HCT116 (cell line): ENCODE measurements around the gene UBALD2. TPM values are rescaled to one million over a fixed set of nuclear protein-coding genes. Genes with fewer than 3 reads are reported as not detected.

Source experiments
- ATAC-seq: fragments of 200-7000 bp; cut with Tn5 transposase; 2 replicates; pipeline ENCODE4 v1.9.1; 2020; ENCODE audit warnings: mild to moderate bottlenecking, moderate library complexity
- BruUV-seq: library from RNA; stranded (reverse); fragments of 400-500 nt; replicated peaks from 2 replicates; lab custom pipeline; 2021; lab: Mats Ljungman, UMichigan
- CTCF ChIA-PET: fragments of 300-600 bp; sonication (Branson Sonifier 250); formaldehyde crosslinking; loops from one replicate; lab custom pipeline; 2021; ENCODE audit warnings: antibody characterized with exemption; lab: Charles Lee
- POLR2A ChIA-PET: fragments of 300-600, 350-600 bp; sonication (Branson Sonifier 250); formaldehyde crosslinking; loops from one replicate; lab custom pipeline; 2021; ENCODE audit warnings: antibody characterized with exemption; lab: Charles Lee
- RAD21 ChIA-PET, 2 experiments: fragments of 300-600 bp; sonication (Branson Sonifier 250); formaldehyde crosslinking; loops; one replicate each; lab custom pipeline; 2023; ENCODE audit warnings: low total read pairs in 2 of 2; ENCODE audit not compliant: uncharacterized antibody in 2 of 2, unreplicated experiment in 2 of 2, low non-redundant PET in 1 of 2; lab: Charles Lee
- DNase-seq: peaks from one replicate; pipeline ENCODE4 v3.0.0-alpha.2; 2010; ENCODE audit warnings: low read depth, low spot score
- H2AFZ ChIP-seq: fragments of 200-600 bp; shearing (Covaris generic), sonication (generic); 2 replicates; pipeline ENCODE4 v1.6.1; 2017; ENCODE audit warnings: low read depth, mixed run types, mixed read lengths, antibody characterized with exemption, low read length; ENCODE audit not compliant: poor library complexity, severe bottlenecking
- H3K27ac ChIP-seq: 2 replicates; pipeline ENCODE4 v1.5.1; 2012; ENCODE audit warnings: low read depth, low read length
- H3K27me3 ChIP-seq: fragments of 200-600 bp; sonication (generic); 2 replicates; pipeline ENCODE4 v1.6.1; 2016; ENCODE audit warnings: mixed run types, low read length, mixed read lengths; ENCODE audit not compliant: insufficient read depth
- H3K36me3 ChIP-seq, 2 experiments: fragments of 200-500 bp in 1 of 2; fragments of 200-600 bp in 1 of 2; sonication (Bioruptor generic) in 1 of 2; sonication (generic) in 1 of 2; 2 replicates each; pipeline versions ENCODE4 v1.5.1 to v1.6.1; 2014 to 2016; ENCODE audit warnings: low read length in 2 of 2, inconsistent platforms in 1 of 2, mixed read lengths in 1 of 2, mixed run types in 1 of 2; ENCODE audit not compliant: insufficient read depth in 2 of 2, control insufficient read depth in 1 of 2
- H3K4me1 ChIP-seq, 2 experiments: fragments of 200-600 bp in 1 of 2; sonication (generic) in 1 of 2; 2 replicates each; pipeline versions ENCODE4 v1.5.1 to v1.6.1; 2012 to 2017; ENCODE audit warnings: low read length in 2 of 2, inconsistent platforms in 1 of 2, mild to moderate bottlenecking in 1 of 2, mixed read lengths in 1 of 2, mixed run types in 1 of 2, moderate library complexity in 1 of 2; ENCODE audit not compliant: insufficient read depth in 2 of 2, control insufficient read depth in 1 of 2
- H3K4me2 ChIP-seq: fragments of 200-600 bp; sonication (generic); 2 replicates; pipeline ENCODE4 v1.6.1; 2017; ENCODE audit warnings: mixed run types, low read length, mixed read lengths
- H3K4me3 ChIP-seq, 2 experiments: fragments of 200-600 bp in 1 of 2; sonication (generic) in 1 of 2; replicated peaks in 1 of 2; 2 replicates each; pipeline ENCODE4 v1.5.1; 2011 to 2016; ENCODE audit warnings: low read length in 2 of 2, control low read depth in 1 of 2, low read depth in 1 of 2, mild to moderate bottlenecking in 1 of 2, mixed read lengths in 1 of 2, mixed run types in 1 of 2
- H3K79me2 ChIP-seq: fragments of 200-600 bp; sonication (generic); 2 replicates; pipeline ENCODE4 v1.6.1; 2017; ENCODE audit warnings: mild to moderate bottlenecking, mixed run types, low read length, moderate library complexity, mixed read lengths; ENCODE audit not compliant: insufficient read depth
- H3K9ac ChIP-seq: fragments of 200-600 bp; sonication (generic); 2 replicates; pipeline ENCODE4 v1.6.1; 2016; ENCODE audit warnings: low read length, mixed read lengths
- H3K9me2 ChIP-seq: fragments of 200-600 bp; sonication (generic), shearing (Covaris generic); 2 replicates; pipeline ENCODE4 v1.6.1; 2017; ENCODE audit warnings: mixed run types, mild to moderate bottlenecking, moderate library complexity; ENCODE audit not compliant: insufficient read depth
- H3K9me3 ChIP-seq, 2 experiments: fragments of 200-500 bp in 1 of 2; fragments of 200-600 bp in 1 of 2; sonication (Bioruptor generic) in 1 of 2; sonication (generic) in 1 of 2; 2 replicates each; pipeline ENCODE4 v1.6.1; 2014 to 2017; ENCODE audit warnings: low read length in 2 of 2, mixed read lengths in 2 of 2, inconsistent platforms in 1 of 2, low read depth in 1 of 2, mild to moderate bottlenecking in 1 of 2, mixed run types in 1 of 2, moderate library complexity in 1 of 2; ENCODE audit not compliant: control insufficient read depth in 1 of 2, insufficient read depth in 1 of 2
- H4K20me1 ChIP-seq: fragments of 200-600 bp; sonication (generic), shearing (Covaris generic); 2 replicates; pipeline ENCODE4 v1.6.1; 2017; ENCODE audit warnings: mixed run types, mild to moderate bottlenecking, moderate library complexity; ENCODE audit not compliant: insufficient read depth
- EGR1 ChIP-seq: IDR thresholded peaks from 2 replicates; pipeline ENCODE4 v1.6.1; 2012; ENCODE audit warnings: low read depth
- RAD21 ChIP-seq: IDR thresholded peaks from 2 replicates; pipeline ENCODE4 v1.6.1; 2012; ENCODE audit warnings: low read depth, mild to moderate bottlenecking
- SRF ChIP-seq: IDR thresholded peaks from 2 replicates; pipeline ENCODE4 v1.6.1; 2012; ENCODE audit warnings: low read depth
- YY1 ChIP-seq: IDR thresholded peaks from 2 replicates; pipeline ENCODE4 v1.6.1; 2011; ENCODE audit warnings: low read length, low read depth, moderate library complexity, mild to moderate bottlenecking; ENCODE audit not compliant: insufficient replicate concordance; ENCODE audit errors: extremely low read depth
- intact Hi-C: fragments of 100-400 bp; cut with micrococcal nuclease; formaldehyde crosslinking; loops from 2 replicates; pipeline ENCODE4 v1.10.0; 2022
- total RNA-seq: library from RNA; stranded (reverse); gene quantifications from one replicate; pipeline ENCODE4 v1.2.1, GENCODE V29; 2021; ENCODE audit not compliant: unreplicated experiment
- TF ChIP-seq, protein P1 (sequence below): IDR thresholded peaks from 2 replicates; pipeline ENCODE4 v1.6.1; 2012; ENCODE audit warnings: low read depth

Gene UBALD2
- total RNA-seq, 1 experiment from 2014 or later, result 94.3 TPM

DNA sequence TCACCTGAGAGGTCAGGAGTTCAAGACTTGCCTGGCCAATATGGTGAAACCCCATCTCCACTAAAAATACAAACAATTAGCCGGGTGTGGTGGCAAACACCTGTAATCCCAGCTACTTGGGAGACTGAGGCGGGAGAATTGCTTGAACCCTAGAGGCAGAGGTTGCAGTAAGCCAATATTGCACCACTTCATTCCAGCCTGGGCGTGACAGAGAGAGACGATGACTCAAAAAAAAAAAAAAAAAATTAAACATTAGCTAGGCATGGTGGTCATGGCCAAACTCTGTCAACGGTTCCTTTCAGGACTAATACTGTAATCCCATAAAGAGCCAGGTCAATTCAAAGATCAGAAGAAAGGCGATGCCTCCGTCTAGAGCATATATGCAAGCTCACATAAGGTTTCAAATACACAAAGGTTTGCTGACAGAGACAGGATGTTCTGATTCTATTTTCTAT, 27.3 kb upstream of the UBALD2 start:
- Histone ChIP-seq H3K9ac (no peak overlapping the region), H3K9me3 (no peaks in the 10 kb centered on the region), H3K4me1 (peaks cover 3 to 23% of the 10 kb centered on the region in 2 experiments; a peak in 3 of 4 replicates)
- no TSS peak for BruUV-seq
- no peak for TF ChIP-seq YY1
- no peak for TF ChIP-seq RAD21
- TF ChIP-seq, protein P1, sequence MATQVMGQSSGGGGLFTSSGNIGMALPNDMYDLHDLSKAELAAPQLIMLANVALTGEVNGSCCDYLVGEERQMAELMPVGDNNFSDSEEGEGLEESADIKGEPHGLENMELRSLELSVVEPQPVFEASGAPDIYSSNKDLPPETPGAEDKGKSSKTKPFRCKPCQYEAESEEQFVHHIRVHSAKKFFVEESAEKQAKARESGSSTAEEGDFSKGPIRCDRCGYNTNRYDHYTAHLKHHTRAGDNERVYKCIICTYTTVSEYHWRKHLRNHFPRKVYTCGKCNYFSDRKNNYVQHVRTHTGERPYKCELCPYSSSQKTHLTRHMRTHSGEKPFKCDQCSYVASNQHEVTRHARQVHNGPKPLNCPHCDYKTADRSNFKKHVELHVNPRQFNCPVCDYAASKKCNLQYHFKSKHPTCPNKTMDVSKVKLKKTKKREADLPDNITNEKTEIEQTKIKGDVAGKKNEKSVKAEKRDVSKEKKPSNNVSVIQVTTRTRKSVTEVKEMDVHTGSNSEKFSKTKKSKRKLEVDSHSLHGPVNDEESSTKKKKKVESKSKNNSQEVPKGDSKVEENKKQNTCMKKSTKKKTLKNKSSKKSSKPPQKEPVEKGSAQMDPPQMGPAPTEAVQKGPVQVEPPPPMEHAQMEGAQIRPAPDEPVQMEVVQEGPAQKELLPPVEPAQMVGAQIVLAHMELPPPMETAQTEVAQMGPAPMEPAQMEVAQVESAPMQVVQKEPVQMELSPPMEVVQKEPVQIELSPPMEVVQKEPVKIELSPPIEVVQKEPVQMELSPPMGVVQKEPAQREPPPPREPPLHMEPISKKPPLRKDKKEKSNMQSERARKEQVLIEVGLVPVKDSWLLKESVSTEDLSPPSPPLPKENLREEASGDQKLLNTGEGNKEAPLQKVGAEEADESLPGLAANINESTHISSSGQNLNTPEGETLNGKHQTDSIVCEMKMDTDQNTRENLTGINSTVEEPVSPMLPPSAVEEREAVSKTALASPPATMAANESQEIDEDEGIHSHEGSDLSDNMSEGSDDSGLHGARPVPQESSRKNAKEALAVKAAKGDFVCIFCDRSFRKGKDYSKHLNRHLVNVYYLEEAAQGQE, result no peak
- no peak for TF ChIP-seq SRF
- TF ChIP-seq EGR1, result no peak
- TF ChIP-seq, all 23 proteins: peak for 0
- no peak overlapping the region for H3K4me3 ChIP-seq
- intact Hi-C loops, result no loop called here
- no peaks in the 10 kb centered on the region for H3K9me2 ChIP-seq
- H3K27ac ChIP-seq, result no peak overlapping the region
- no peaks in the 10 kb centered on the region for H3K79me2 ChIP-seq
- no peaks in the 10 kb centered on the region for H3K36me3 ChIP-seq
- ChIA-PET POLR2A (interaction anchor here (1.2 kb wide), 1 partner anchor 332 kb away, joined by 3 read pairs; no protein-coding TSS in a partner anchor), RAD21 (no interaction called here), CTCF (interaction anchor here (0.8 to 1.2 kb wide), 3 partner anchors 48 to 230 kb away, joined by 3 to 4 read pairs (median 4); no protein-coding TSS in a partner anchor)
- DNase-seq (no peak), ATAC-seq (no peak)
- H2AFZ ChIP-seq, result no peak overlapping the region
- H4K20me1 ChIP-seq, result no peaks in the 10 kb centered on the region
- no peak overlapping the region for H3K4me2 ChIP-seq
- no peaks in the 10 kb centered on the region for H3K27me3 ChIP-seq
